Erythroblast (primary cell): ENCODE measurements around the gene STRN.
"Not testable (repeated sequence)": the region's sequence is repeated elsewhere in the genome, so short reads cannot be mapped to it uniquely, and the experiment has no call there.

Experiments
- DNase-seq, 2 experiments: peaks; one replicate each; lab custom pipeline; 2025; lab: John Stamatoyannopoulos, UW
- GATA1 ChIP-seq: IDR thresholded peaks from 2 replicates; pipeline ENCODE4 v1.6.1; 2011; ENCODE audit warnings: low read depth, mild to moderate bottlenecking, control low read depth, low read length, moderate library complexity
- POLR2A ChIP-seq: IDR thresholded peaks from 2 replicates; pipeline ENCODE4 v1.6.1; 2011; ENCODE audit warnings: mild to moderate bottlenecking, low read length

The STRN gene

GRCh38 chr2:36906277-36906676 lies 60.1 kb downstream of the STRN start:
- no peak for DNase-seq
- TF ChIP-seq POLR2A: no peak
- no peak for TF ChIP-seq GATA1

GRCh38 chr2:36904636-36905035 lies 61.7 kb downstream of the STRN start:
- TF ChIP-seq GATA1: no peak
- TF ChIP-seq POLR2A: no peak
- DNase-seq: no peak

- no peak for TF ChIP-seq GATA1
- TF ChIP-seq POLR2A: no peak
- no peak for DNase-seq
Measured at GRCh38 chr2:36902385-36903120, 63.8 kb downstream of the STRN start.

GRCh38 chr2:36892805-36893204 lies 73.5 kb downstream of the STRN start:
- no peak for DNase-seq
- TF ChIP-seq GATA1: no peak
- TF ChIP-seq POLR2A: no peak

- no peak for DNase-seq
- TF ChIP-seq GATA1 (no peak), POLR2A (no peak)
Measured at GRCh38 chr2:36889795-36890194, 76.5 kb downstream of the STRN start.

GRCh38 chr2:36887095-36887494 lies 79.2 kb downstream of the STRN start:
- DNase-seq: not testable (repeated sequence)

- no peak for TF ChIP-seq POLR2A
- no peak for DNase-seq
Measured at GRCh38 chr2:36886664-36887063, 79.7 kb downstream of the STRN start.

GRCh38 chr2:36885605-36886004 lies 80.7 kb downstream of the STRN start:
- TF ChIP-seq POLR2A (no peak), GATA1 (no peak)
- DNase-seq: no peak

- TF ChIP-seq POLR2A (no peak), GATA1 (no peak)
Measured at GRCh38 chr2:36882532-36882931, 83.8 kb downstream of the STRN start.

GRCh38 chr2:36881816-36882215 lies 84.5 kb downstream of the STRN start:
- no peak for DNase-seq
- no peak for TF ChIP-seq GATA1
- no peak for TF ChIP-seq POLR2A

More at GRCh38 chr2:36882532-36882931, 83.8 kb downstream of the STRN start:
- DNase-seq: no peak

- no peak for DNase-seq
- TF ChIP-seq POLR2A (no peak), GATA1 (no peak)
Measured at GRCh38 chr2:36878429-36878828, 87.9 kb downstream of the STRN start.

- TF ChIP-seq GATA1: no peak
- TF ChIP-seq POLR2A: no peak
Measured at GRCh38 chr2:36871068-36871707, 95.1 kb downstream of the STRN start.

GRCh38 chr2:36869606-36870005 lies 96.7 kb downstream of the STRN start:
- TF ChIP-seq GATA1: no peak
- no peak for TF ChIP-seq POLR2A
- DNase-seq: no peak

More at GRCh38 chr2:36871068-36871707, 95.1 kb downstream of the STRN start:
- DNase-seq: no peak

- DNase-seq: no peak
- TF ChIP-seq GATA1 (no peak), POLR2A (no peak)
Measured at GRCh38 chr2:36861896-36862295, 104.4 kb downstream of the STRN start.

- no peak for DNase-seq
- TF ChIP-seq POLR2A (no peak), GATA1 (no peak)
Measured at GRCh38 chr2:36859366-36859792, 107.0 kb downstream of the STRN start.
